ENCODE results near the gene TSPAN15. TPM values are rescaled to one million over a fixed set of nuclear protein-coding genes. Genes with fewer than 3 reads are reported as not detected.

TSPAN15 gene
- total RNA-seq, 2 experiments from 2014 or later, result 0.58 to 1.2 TPM

- DNase-seq, result no peak
- peaks cover 29% of the 10 kb centered on the region for H3K36me3 Mint-ChIP-seq (ENCODE audit: low read depth)
- ATAC-seq, result no peak
- H3K4me3 Mint-ChIP-seq, result no peak overlapping the region
- H3K4me1 Mint-ChIP-seq (ENCODE audit: low read depth), result peaks cover 19% of the 10 kb centered on the region
- POLR2A ChIA-PET, result interaction anchor here (1.3 kb wide), 1 partner anchor 12 kb away, joined by 4 read pairs; no protein-coding TSS in a partner anchor
- intact Hi-C loops (cut with micrococcal nuclease), result loop anchor here (5.0 kb wide), 1 partner anchor 102 kb away; no protein-coding TSS in a partner anchor
- no peak for TF ChIP-seq CTCF (IDR thresholded peaks at IDR 0.05)
- H3K27me3 Mint-ChIP-seq, result no peaks in the 10 kb centered on the region
- CTCF ChIA-PET, result interaction anchor here (0.6 to 4.3 kb wide), 5 partner anchors 11 to 170 kb away, joined by 3 to 24 read pairs (median 4); no protein-coding TSS in a partner anchor
- H3K9me3 Mint-ChIP-seq, result no peaks in the 10 kb centered on the region
- no peak overlapping the region for H3K27ac Mint-ChIP-seq
These were observed 46.0 kb upstream of the TSPAN15 start for GRCh38 chr10:69405221-69405620.

- Mint-ChIP-seq H3K36me3 (ENCODE audit: low read depth) (peaks cover 19% of the 10 kb centered on the region), H3K4me3 (no peak overlapping the region), H3K9me3 (no peaks in the 10 kb centered on the region), H3K27me3 (no peaks in the 10 kb centered on the region), H3K4me1 (ENCODE audit: low read depth) (peaks cover 22% of the 10 kb centered on the region), H3K27ac (peak overlapping the region; percentile 61)
- DNase-seq (no peak), ATAC-seq (no peak)
- TF ChIP-seq CTCF (IDR thresholded peaks at IDR 0.05), result no peak
- ChIA-PET CTCF (interaction anchor here (1.1 to 4.3 kb wide), 7 partner anchors 13 to 171 kb away, joined by 3 to 37 read pairs (median 19); no protein-coding TSS in a partner anchor), POLR2A (interaction anchor here (1.0 to 1.7 kb wide), 4 partner anchors 13 to 181 kb away, joined by 3 to 4 read pairs (median 4); no protein-coding TSS in a partner anchor)
- intact Hi-C loops (cut with micrococcal nuclease), result loop anchor here (5.0 kb wide), 1 partner anchor 101 kb away; no protein-coding TSS in a partner anchor
These were observed 44.9 kb upstream of the TSPAN15 start for GRCh38 chr10:69406302-69406811.

GRCh38 chr10:69406816-69407580 lies 44.3 kb upstream of the TSPAN15 start:
- intact Hi-C loops (cut with micrococcal nuclease), result loop anchor here (5.0 kb wide), 1 partner anchor 100 kb away; no protein-coding TSS in a partner anchor
- ChIA-PET POLR2A (interaction anchor here (0.9 to 1.7 kb wide), 5 partner anchors 9 to 130 kb away, joined by 3 to 7 read pairs (median 4); no protein-coding TSS in a partner anchor), CTCF (interaction anchor here (1.1 to 4.3 kb wide), 18 partner anchors 9 to 231 kb away, joined by 3 to 37 read pairs (median 8); no protein-coding TSS in a partner anchor)
- Mint-ChIP-seq H3K27me3 (no peaks in the 10 kb centered on the region), H3K9me3 (no peaks in the 10 kb centered on the region), H3K4me1 (ENCODE audit: low read depth) (peaks cover 22% of the 10 kb centered on the region), H3K36me3 (ENCODE audit: low read depth) (peaks cover 13% of the 10 kb centered on the region), H3K27ac (peak overlapping the region; percentile 61), H3K4me3 (no peak overlapping the region)
- TF ChIP-seq CTCF (IDR thresholded peaks at IDR 0.05), result peak; percentile 25
- ATAC-seq, result no peak
- no peak for DNase-seq

- ChIA-PET POLR2A (interaction anchor here (0.5 to 1.7 kb wide), 9 partner anchors 10 to 286 kb away, joined by 3 to 7 read pairs (median 3); no protein-coding TSS in a partner anchor), CTCF (interaction anchor here (0.6 to 4.3 kb wide), 32 partner anchors 9 to 312 kb away, joined by 3 to 37 read pairs (median 4); partner anchors contain the start of genes FAM241B and TACR2)
- H3K9me3 Mint-ChIP-seq, result no peaks in the 10 kb centered on the region
- H3K36me3 Mint-ChIP-seq (ENCODE audit: low read depth), result peaks cover 7% of the 10 kb centered on the region
- intact Hi-C loops (cut with micrococcal nuclease), result loop anchor here (5.0 kb wide), 1 partner anchor 100 kb away; no protein-coding TSS in a partner anchor
- ATAC-seq (no peak), DNase-seq (peak; percentile 52)
- H3K4me1 Mint-ChIP-seq (ENCODE audit: low read depth), result peaks cover 22% of the 10 kb centered on the region
- peak overlapping the region; percentile 36 for H3K27ac Mint-ChIP-seq
- H3K27me3 Mint-ChIP-seq, result no peaks in the 10 kb centered on the region
- TF ChIP-seq CTCF (IDR thresholded peaks at IDR 0.05), result peak; percentile 6
- H3K4me3 Mint-ChIP-seq, result peak overlapping the region; percentile 47
These were observed 43.5 kb upstream of the TSPAN15 start for GRCh38 chr10:69407621-69408301.
